Suprapubic skin (tissue), 4 donors: ENCODE results near the gene RESF1.

Experiments
- POLR2A ChIP-seq, 2 donors: fragments of 450-650 bp; IDR thresholded peaks; one replicate each; pipeline ENCODE4 v1.6.1; 2017; ENCODE audit warnings: antibody characterized with exemption in 2 of 2, mild to moderate bottlenecking in 2 of 2, moderate library complexity in 2 of 2
- POLR2AphosphoS5 ChIP-seq, 3 donors: sonication (generic); formaldehyde crosslinking; IDR thresholded peaks; one replicate each; pipeline ENCODE4 v1.6.1; 2017; ENCODE audit warnings: antibody characterized with exemption in 3 of 3
- TF ChIP-seq, protein P1 (sequence below), 2 donors: fragments of 200-600 bp in 1 of 2; fragments of 450-650 bp in 1 of 2; sonication (generic) in 1 of 2; IDR thresholded peaks; one replicate each; pipeline ENCODE4 v1.5.1; 2016 to 2019; ENCODE audit warnings: antibody characterized with exemption in 2 of 2, mild to moderate bottlenecking in 1 of 2, moderate library complexity in 1 of 2

- TF ChIP-seq POLR2AphosphoS5 (IDR thresholded peaks at IDR 0.05) (no peak), POLR2A (IDR thresholded peaks at IDR 0.05) (no peak)
- TF ChIP-seq, protein P1, sequence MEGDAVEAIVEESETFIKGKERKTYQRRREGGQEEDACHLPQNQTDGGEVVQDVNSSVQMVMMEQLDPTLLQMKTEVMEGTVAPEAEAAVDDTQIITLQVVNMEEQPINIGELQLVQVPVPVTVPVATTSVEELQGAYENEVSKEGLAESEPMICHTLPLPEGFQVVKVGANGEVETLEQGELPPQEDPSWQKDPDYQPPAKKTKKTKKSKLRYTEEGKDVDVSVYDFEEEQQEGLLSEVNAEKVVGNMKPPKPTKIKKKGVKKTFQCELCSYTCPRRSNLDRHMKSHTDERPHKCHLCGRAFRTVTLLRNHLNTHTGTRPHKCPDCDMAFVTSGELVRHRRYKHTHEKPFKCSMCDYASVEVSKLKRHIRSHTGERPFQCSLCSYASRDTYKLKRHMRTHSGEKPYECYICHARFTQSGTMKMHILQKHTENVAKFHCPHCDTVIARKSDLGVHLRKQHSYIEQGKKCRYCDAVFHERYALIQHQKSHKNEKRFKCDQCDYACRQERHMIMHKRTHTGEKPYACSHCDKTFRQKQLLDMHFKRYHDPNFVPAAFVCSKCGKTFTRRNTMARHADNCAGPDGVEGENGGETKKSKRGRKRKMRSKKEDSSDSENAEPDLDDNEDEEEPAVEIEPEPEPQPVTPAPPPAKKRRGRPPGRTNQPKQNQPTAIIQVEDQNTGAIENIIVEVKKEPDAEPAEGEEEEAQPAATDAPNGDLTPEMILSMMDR (IDR thresholded peaks at IDR 0.05) = no peak
These were observed 6.8 kb upstream of the RESF1 start for GRCh38 chr12:31952418-31952817.
